HepG2 (cell line): ENCODE data around the gene CHST12. TPM values are rescaled to one million over a fixed set of nuclear protein-coding genes. Genes with fewer than 3 reads are reported as not detected.
A peak's percentile ranks its signal among the peaks of the same experiment; 100 is the strongest.

Experiments used
- ATAC-seq: fragments of 200-7000 bp; cut with Tn5 transposase; 3 replicates; pipeline ENCODE4 v1.9.1; 2020; ENCODE audit warnings: mild to moderate bottlenecking, moderate library complexity
- BruUV-seq: library from RNA; stranded (reverse); fragments of 400-500 nt; replicated peaks from 2 replicates; lab custom pipeline; 2021; lab: Mats Ljungman, UMichigan
- CTCF ChIA-PET: fragments of 300-600 bp; formaldehyde crosslinking; extraction: SDS; loops from one replicate; lab custom pipeline; 2021; ENCODE audit warnings: low total read pairs, inconsistent platforms, low intra/inter-chr PET ratio; lab: Yijun Ruan, JAX
- POLR2A ChIA-PET: fragments of 350-600 bp; sonication (Branson Sonifier 250); formaldehyde crosslinking; loops from one replicate; lab custom pipeline; 2020; ENCODE audit warnings: antibody characterized with exemption, inconsistent platforms; lab: Yijun Ruan, JAX
- DNase-seq: peaks from one replicate; pipeline ENCODE4 v3.0.0-alpha.2; 2015; ENCODE audit warnings: low spot score
- FAIRE-seq: peaks from 3 replicates; lab custom pipeline; 2011; peaks lifted over from hg19 to GRCh38; lab: Jason Lieb, UNC
- H2AFZ ChIP-seq: one replicate; pipeline ENCODE4 v1.6.1; 2011; ENCODE audit warnings: low read length, inconsistent platforms
- H3K27ac ChIP-seq: fragments of 300-600 bp; 3 replicates; pipeline ENCODE4 v1.8.0; 2011; ENCODE audit warnings: mixed run types, mild to moderate bottlenecking, mixed read lengths, low read length, inconsistent platforms; ENCODE audit not compliant: insufficient read depth; ENCODE audit errors: extremely low read length
- H3K27me3 ChIP-seq, 2 experiments: fragments of 200-600 bp in 1 of 2; 2 replicates in 1 of 2; 3 replicates in 1 of 2; pipeline versions ENCODE4 v1.6.0 to v1.8.0; 2011; ENCODE audit warnings: low read length in 2 of 2, mild to moderate bottlenecking in 2 of 2, moderate library complexity in 2 of 2, inconsistent platforms in 1 of 2; ENCODE audit not compliant: insufficient read depth in 2 of 2, control insufficient read depth in 1 of 2
- H3K36me3 ChIP-seq, 2 experiments: fragments of 200-600 bp in 1 of 2; replicated peaks in 1 of 2; 2 replicates in 1 of 2; 3 replicates in 1 of 2; pipeline versions ENCODE4 v1.5.1 to v1.8.0; 2011; ENCODE audit warnings: low read length in 2 of 2, inconsistent platforms in 1 of 2; ENCODE audit not compliant: insufficient read depth in 2 of 2, control insufficient read depth in 1 of 2
- H3K4me1 ChIP-seq: 2 replicates; pipeline ENCODE4 v1.5.1; 2012; ENCODE audit warnings: low read length, inconsistent platforms; ENCODE audit not compliant: insufficient read depth
- H3K4me2 ChIP-seq: 2 replicates; pipeline ENCODE4 v1.6.0; 2011; ENCODE audit warnings: low read depth, low read length, inconsistent platforms
- H3K4me3 ChIP-seq, 3 experiments: fragments of 200-600 bp in 1 of 3; sonication (generic), shearing (Covaris generic) in 1 of 3; replicated peaks in 1 of 3; 2 replicates each; pipeline ENCODE4 v1.5.1; 2011 to 2016; ENCODE audit warnings: low read length in 3 of 3, inconsistent platforms in 2 of 3, low read depth in 2 of 3, mild to moderate bottlenecking in 2 of 3, control low read depth in 1 of 3, mixed read lengths in 1 of 3; ENCODE audit not compliant: insufficient read depth in 1 of 3
- H3K79me2 ChIP-seq: one replicate; pipeline ENCODE4 v1.6.1; 2011; ENCODE audit warnings: low read length, inconsistent platforms; ENCODE audit not compliant: insufficient read depth
- H3K9ac ChIP-seq: 2 replicates; pipeline ENCODE4 v1.6.0; 2011; ENCODE audit warnings: mild to moderate bottlenecking, low read depth, low read length, inconsistent platforms; ENCODE audit not compliant: insufficient read depth
- H3K9me3 ChIP-seq: 2 replicates; pipeline ENCODE4 v1.5.1; 2012; ENCODE audit warnings: mild to moderate bottlenecking, low read length
- H4K20me1 ChIP-seq: 2 replicates; pipeline ENCODE4 v1.6.0; 2011; ENCODE audit warnings: inconsistent platforms, mild to moderate bottlenecking, low read length, moderate library complexity; ENCODE audit not compliant: insufficient read depth
- ESRRA ChIP-seq: sonication (generic); formaldehyde crosslinking; IDR thresholded peaks from 2 replicates; pipeline ENCODE4 v1.5.1; 2020; ENCODE audit warnings: mild to moderate bottlenecking, low read depth, missing genetic modification reagents
- SALL1 ChIP-seq: sonication (generic); formaldehyde crosslinking; IDR thresholded peaks from 2 replicates; pipeline ENCODE4 v1.8.0; 2022; ENCODE audit warnings: mild to moderate bottlenecking, missing genetic modification reagents
- TCF7 ChIP-seq: sonication (generic); IDR thresholded peaks from 2 replicates; pipeline ENCODE4 v1.6.1; 2016; ENCODE audit warnings: antibody characterized with exemption, low read depth
- ZBTB1 ChIP-seq: sonication (generic); formaldehyde crosslinking; IDR thresholded peaks from 2 replicates; pipeline ENCODE4 v1.4.0; 2020; ENCODE audit warnings: missing genetic modification reagents, borderline replicate concordance
- ZFP1 ChIP-seq: IDR thresholded peaks from 2 replicates; pipeline ENCODE4 v1.6.1; 2016
- ZNF570 ChIP-seq: sonication (generic); formaldehyde crosslinking; IDR thresholded peaks from 2 replicates; pipeline ENCODE4 v1.4.0; 2020; ENCODE audit warnings: mild to moderate bottlenecking, missing genetic modification reagents, borderline replicate concordance
- ZNF776 ChIP-seq: sonication (generic); formaldehyde crosslinking; IDR thresholded peaks from 2 replicates; pipeline ENCODE4 v1.4.0; 2020; ENCODE audit warnings: mild to moderate bottlenecking, missing genetic modification reagents
- ZNF777 ChIP-seq: sonication (generic); formaldehyde crosslinking; IDR thresholded peaks from 2 replicates; pipeline ENCODE4 v1.4.0; 2020; ENCODE audit warnings: missing genetic modification reagents
- ZNF841 ChIP-seq: sonication (generic); formaldehyde crosslinking; IDR thresholded peaks from 2 replicates; pipeline ENCODE4 v1.8.1; 2023; ENCODE audit warnings: missing genetic modification reagents, borderline replicate concordance
- ZNF891 ChIP-seq: sonication (generic); formaldehyde crosslinking; IDR thresholded peaks from 2 replicates; pipeline ENCODE4 v1.5.0; 2020; ENCODE audit warnings: mild to moderate bottlenecking, missing genetic modification reagents
- WGBS: methylation state at CpG from one replicate; pipeline ENCODE4 v1.1.6; 2017; ENCODE audit warnings: low lambda C conversion rate; 5-methylcytosine and 5-hydroxymethylcytosine counted together
- in situ Hi-C: cut with HindIII; loops from 2 replicates; pipeline ENCODE4 v1.10.0; 2017; ENCODE audit warnings: low pct_unique_long_range_greater_than_20kb; ENCODE audit not compliant: extremely low pct_ligation_motif_present
- intact Hi-C: fragments of 100-400 bp; cut with micrococcal nuclease; formaldehyde crosslinking; loops from one replicate; pipeline ENCODE4 v1.10.0; 2022; ENCODE audit not compliant: unreplicated experiment
- polyA plus RNA-seq, 8 experiments: library from polyadenylated mRNA; depleted of rRNA in 3 of 8; stranded (reverse) in 7 of 8; unstranded in 1 of 8; fragments of >200 nt; fragmentation: Illumina TruSeq in 4 of 8; extraction: Trizol in 4 of 8; gene quantifications; 2 replicates each; pipeline versions ENCODE4 v1.2.1 to v1.2.3, GENCODE V29; 2011 to 2016; ENCODE audit warnings: low read depth in 4 of 8, missing spikeins in 1 of 8, mixed read lengths in 1 of 8; ENCODE audit not compliant: insufficient read depth in 1 of 8
- total RNA-seq, 5 experiments: library from RNA; depleted of rRNA; stranded (reverse); fragments of >200 nt; fragmentation: Illumina TruSeq; extraction: Trizol; gene quantifications; 2 replicates each; pipeline ENCODE4 v1.2.3, GENCODE V29; 2016; ENCODE audit warnings: low read depth in 1 of 5
- TF ChIP-seq, protein P1 (sequence below): sonication (generic); formaldehyde crosslinking; IDR thresholded peaks from 2 replicates; pipeline ENCODE4 v1.5.0; 2020; ENCODE audit warnings: missing genetic modification reagents, mild to moderate bottlenecking, borderline replicate concordance
- TF ChIP-seq, protein P2 (sequence below): sonication (generic); formaldehyde crosslinking; IDR thresholded peaks from 2 replicates; pipeline ENCODE4; 2020; ENCODE audit warnings: missing genetic modification reagents, mild to moderate bottlenecking, borderline replicate concordance
- TF ChIP-seq, protein P3 (sequence below): sonication (generic); formaldehyde crosslinking; IDR thresholded peaks from 2 replicates; pipeline ENCODE4 v1.4.0; 2020; ENCODE audit warnings: missing genetic modification reagents
- TF ChIP-seq, protein P4 (sequence below): sonication (generic); formaldehyde crosslinking; IDR thresholded peaks from 2 replicates; pipeline ENCODE4 v1.5.0; 2020; ENCODE audit warnings: mild to moderate bottlenecking, missing genetic modification reagents, moderate library complexity
- TF ChIP-seq, protein P5 (sequence below): sonication (generic); IDR thresholded peaks from 2 replicates; pipeline ENCODE4 v1.6.1; 2016; ENCODE audit warnings: low read depth, borderline replicate concordance

The CHST12 gene
- total and polyA plus RNA-seq, 2 of the 13 experiments (the other 11 are each of a cell fraction or from before 2014, with no cell fraction given), result 6.4 to 15.8 TPM

DNA sequence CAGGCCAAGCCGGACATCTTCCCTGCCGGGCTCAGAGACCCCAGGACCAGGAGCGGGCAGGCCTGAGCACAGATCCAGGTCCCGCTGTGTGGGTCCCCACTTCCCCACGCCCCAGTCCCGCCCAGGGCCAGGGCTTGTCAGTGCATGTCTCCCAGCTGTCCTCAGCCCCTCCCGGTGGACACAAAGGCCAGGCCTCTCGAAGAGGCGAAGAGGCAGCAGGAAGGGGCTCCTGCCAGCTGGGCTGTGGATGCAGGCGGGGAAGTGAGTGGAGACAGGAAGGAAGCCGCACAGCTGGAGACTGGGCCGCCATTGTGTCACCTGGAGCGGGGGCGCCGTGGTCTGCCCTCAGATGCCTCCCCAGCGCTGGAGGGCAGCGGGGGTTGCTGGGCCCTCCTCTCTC lies 68.0 kb downstream of the CHST12 start:
- Histone ChIP-seq H3K4me2 (peak overlapping the region; percentile 47; the same call in 1 of the 2 replicates), H4K20me1 (no peaks in the 10 kb centered on the region), H3K9me3 (no peaks in the 10 kb centered on the region), H3K9ac (0 out of 2 replicates have a peak overlapping the region, but pooled peaks have one; percentile 22), H2AFZ (no peak overlapping the region), H3K27me3 (peaks cover 8 to 31% of the 10 kb centered on the region in 2 experiments; a peak in 4 of 5 replicates), H3K4me1 (peaks cover 45% of the 10 kb centered on the region), H3K4me3 (0 out of 6 replicates have a peak overlapping the region, but pooled peaks of 1 of the 3 experiments have one; percentile 28), H3K36me3 (no peaks in the 10 kb centered on the region), H3K27ac (no peak overlapping the region), H3K79me2 (no peaks in the 10 kb centered on the region)
- intact Hi-C loops, result loop anchor here (10.0 kb wide), 1 partner anchor 93 kb away; no protein-coding TSS in a partner anchor
- CTCF ChIA-PET, result no interaction called here
- POLR2A ChIA-PET, result interaction anchor here (4.2 kb wide), 1 partner anchor 20 kb away, joined by 22 read pairs; no protein-coding TSS in a partner anchor
- no TSS peak for BruUV-seq
- in situ Hi-C loops, result no loop called here
- WGBS, result 46% methylated on average over 12 of the region's 17 CpGs
- no peak; the same call in 2 of the 3 replicates for ATAC-seq
- no peak for FAIRE-seq
- DNase-seq, result no peak
- TF ChIP-seq ZBTB1 (CRISPR knock-in tag) (no peak), ZFP1 (CRISPR knock-in tag) (no peak), ZNF891 (CRISPR knock-in tag) (no peak), ZNF570 (CRISPR knock-in tag) (no peak), SALL1 (CRISPR knock-in tag) (0 out of 2 replicates have a peak, but pooled peaks have one; percentile 12), ESRRA (no peak), ZNF777 (no peak), ZNF776 (CRISPR knock-in tag) (0 out of 2 replicates have a peak, but pooled peaks have one; percentile 25), TCF7 (no peak), ZNF841 (CRISPR knock-in tag) (no peak)
- TF ChIP-seq, protein P1, sequence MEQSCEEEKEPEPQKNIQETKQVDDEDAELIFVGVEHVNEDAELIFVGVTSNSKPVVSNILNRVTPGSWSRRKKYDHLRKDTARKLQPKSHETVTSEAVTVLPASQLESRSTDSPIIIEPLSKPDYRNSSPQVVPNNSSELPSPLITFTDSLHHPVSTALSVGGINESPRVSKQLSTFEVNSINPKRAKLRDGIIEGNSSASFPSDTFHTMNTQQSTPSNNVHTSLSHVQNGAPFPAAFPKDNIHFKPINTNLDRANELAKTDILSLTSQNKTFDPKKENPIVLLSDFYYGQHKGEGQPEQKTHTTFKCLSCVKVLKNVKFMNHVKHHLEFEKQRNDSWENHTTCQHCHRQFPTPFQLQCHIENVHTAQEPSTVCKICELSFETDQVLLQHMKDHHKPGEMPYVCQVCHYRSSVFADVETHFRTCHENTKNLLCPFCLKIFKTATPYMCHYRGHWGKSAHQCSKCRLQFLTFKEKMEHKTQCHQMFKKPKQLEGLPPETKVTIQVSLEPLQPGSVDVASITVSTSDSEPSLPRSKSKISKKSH, result no peak
- TF ChIP-seq, protein P2, sequence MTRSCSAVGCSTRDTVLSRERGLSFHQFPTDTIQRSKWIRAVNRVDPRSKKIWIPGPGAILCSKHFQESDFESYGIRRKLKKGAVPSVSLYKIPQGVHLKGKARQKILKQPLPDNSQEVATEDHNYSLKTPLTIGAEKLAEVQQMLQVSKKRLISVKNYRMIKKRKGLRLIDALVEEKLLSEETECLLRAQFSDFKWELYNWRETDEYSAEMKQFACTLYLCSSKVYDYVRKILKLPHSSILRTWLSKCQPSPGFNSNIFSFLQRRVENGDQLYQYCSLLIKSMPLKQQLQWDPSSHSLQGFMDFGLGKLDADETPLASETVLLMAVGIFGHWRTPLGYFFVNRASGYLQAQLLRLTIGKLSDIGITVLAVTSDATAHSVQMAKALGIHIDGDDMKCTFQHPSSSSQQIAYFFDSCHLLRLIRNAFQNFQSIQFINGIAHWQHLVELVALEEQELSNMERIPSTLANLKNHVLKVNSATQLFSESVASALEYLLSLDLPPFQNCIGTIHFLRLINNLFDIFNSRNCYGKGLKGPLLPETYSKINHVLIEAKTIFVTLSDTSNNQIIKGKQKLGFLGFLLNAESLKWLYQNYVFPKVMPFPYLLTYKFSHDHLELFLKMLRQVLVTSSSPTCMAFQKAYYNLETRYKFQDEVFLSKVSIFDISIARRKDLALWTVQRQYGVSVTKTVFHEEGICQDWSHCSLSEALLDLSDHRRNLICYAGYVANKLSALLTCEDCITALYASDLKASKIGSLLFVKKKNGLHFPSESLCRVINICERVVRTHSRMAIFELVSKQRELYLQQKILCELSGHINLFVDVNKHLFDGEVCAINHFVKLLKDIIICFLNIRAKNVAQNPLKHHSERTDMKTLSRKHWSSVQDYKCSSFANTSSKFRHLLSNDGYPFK (CRISPR knock-in tag), result no peak
- TF ChIP-seq, protein P3, sequence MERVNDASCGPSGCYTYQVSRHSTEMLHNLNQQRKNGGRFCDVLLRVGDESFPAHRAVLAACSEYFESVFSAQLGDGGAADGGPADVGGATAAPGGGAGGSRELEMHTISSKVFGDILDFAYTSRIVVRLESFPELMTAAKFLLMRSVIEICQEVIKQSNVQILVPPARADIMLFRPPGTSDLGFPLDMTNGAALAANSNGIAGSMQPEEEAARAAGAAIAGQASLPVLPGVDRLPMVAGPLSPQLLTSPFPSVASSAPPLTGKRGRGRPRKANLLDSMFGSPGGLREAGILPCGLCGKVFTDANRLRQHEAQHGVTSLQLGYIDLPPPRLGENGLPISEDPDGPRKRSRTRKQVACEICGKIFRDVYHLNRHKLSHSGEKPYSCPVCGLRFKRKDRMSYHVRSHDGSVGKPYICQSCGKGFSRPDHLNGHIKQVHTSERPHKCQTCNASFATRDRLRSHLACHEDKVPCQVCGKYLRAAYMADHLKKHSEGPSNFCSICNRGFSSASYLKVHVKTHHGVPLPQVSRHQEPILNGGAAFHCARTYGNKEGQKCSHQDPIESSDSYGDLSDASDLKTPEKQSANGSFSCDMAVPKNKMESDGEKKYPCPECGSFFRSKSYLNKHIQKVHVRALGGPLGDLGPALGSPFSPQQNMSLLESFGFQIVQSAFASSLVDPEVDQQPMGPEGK (CRISPR knock-in tag), result peak; percentile 49; the same call in 1 of the 2 replicates
- TF ChIP-seq, protein P4, sequence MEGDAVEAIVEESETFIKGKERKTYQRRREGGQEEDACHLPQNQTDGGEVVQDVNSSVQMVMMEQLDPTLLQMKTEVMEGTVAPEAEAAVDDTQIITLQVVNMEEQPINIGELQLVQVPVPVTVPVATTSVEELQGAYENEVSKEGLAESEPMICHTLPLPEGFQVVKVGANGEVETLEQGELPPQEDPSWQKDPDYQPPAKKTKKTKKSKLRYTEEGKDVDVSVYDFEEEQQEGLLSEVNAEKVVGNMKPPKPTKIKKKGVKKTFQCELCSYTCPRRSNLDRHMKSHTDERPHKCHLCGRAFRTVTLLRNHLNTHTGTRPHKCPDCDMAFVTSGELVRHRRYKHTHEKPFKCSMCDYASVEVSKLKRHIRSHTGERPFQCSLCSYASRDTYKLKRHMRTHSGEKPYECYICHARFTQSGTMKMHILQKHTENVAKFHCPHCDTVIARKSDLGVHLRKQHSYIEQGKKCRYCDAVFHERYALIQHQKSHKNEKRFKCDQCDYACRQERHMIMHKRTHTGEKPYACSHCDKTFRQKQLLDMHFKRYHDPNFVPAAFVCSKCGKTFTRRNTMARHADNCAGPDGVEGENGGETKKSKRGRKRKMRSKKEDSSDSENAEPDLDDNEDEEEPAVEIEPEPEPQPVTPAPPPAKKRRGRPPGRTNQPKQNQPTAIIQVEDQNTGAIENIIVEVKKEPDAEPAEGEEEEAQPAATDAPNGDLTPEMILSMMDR (CRISPR knock-in tag), result 0 out of 2 replicates have a peak, but pooled peaks have one; percentile 12
- TF ChIP-seq, protein P5, sequence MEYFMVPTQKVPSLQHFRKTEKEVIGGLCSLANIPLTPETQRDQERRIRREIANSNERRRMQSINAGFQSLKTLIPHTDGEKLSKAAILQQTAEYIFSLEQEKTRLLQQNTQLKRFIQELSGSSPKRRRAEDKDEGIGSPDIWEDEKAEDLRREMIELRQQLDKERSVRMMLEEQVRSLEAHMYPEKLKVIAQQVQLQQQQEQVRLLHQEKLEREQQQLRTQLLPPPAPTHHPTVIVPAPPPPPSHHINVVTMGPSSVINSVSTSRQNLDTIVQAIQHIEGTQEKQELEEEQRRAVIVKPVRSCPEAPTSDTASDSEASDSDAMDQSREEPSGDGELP, result peak; percentile 75; the same call in 1 of the 2 replicates
